Keratinocyte (primary cell): ENCODE measurements around the gene ZNF41. TPM values are rescaled to one million over a fixed set of nuclear protein-coding genes. Genes with fewer than 3 reads are reported as not detected.
A peak's percentile ranks its signal among the peaks of the same experiment; 100 is the strongest.

Source experiments
- DNase-seq: peaks from one replicate; pipeline ENCODE4 v3.0.0-alpha.2; 2011; ENCODE audit warnings: low read depth, missing footprints, low spot score
- FAIRE-seq: peaks from 2 replicates; lab custom pipeline; 2011; peaks lifted over from hg19 to GRCh38; lab: Jason Lieb, UNC
- H2AFZ ChIP-seq: 2 replicates; pipeline ENCODE4 v1.6.0; 2012; ENCODE audit warnings: low read length, control low read depth, inconsistent platforms; ENCODE audit not compliant: control insufficient read depth
- H3K27ac ChIP-seq: 2 replicates; pipeline ENCODE4 v1.5.1; 2011; ENCODE audit warnings: low read length; ENCODE audit not compliant: control insufficient read depth, insufficient read depth
- H3K27me3 ChIP-seq: 3 replicates; pipeline ENCODE4 v1.6.0; 2011; ENCODE audit warnings: low read length; ENCODE audit not compliant: control insufficient read depth, insufficient read depth; ENCODE audit errors: extremely low read depth
- H3K36me3 ChIP-seq, 2 experiments: 2 replicates in 1 of 2; 3 replicates in 1 of 2; pipeline ENCODE4 v1.5.1; 2011; ENCODE audit warnings: low read length in 2 of 2, mild to moderate bottlenecking in 1 of 2; ENCODE audit not compliant: control insufficient read depth in 2 of 2, insufficient read depth in 2 of 2; ENCODE audit errors: extremely low read depth in 1 of 2
- H3K4me1 ChIP-seq: 3 replicates; pipeline ENCODE4 v1.5.1; 2011; ENCODE audit warnings: low read length; ENCODE audit not compliant: control insufficient read depth, insufficient read depth; ENCODE audit errors: extremely low read depth
- H3K4me2 ChIP-seq: 3 replicates; pipeline ENCODE4 v1.6.0; 2011; ENCODE audit warnings: low read depth, low read length; ENCODE audit not compliant: control insufficient read depth, insufficient read depth; ENCODE audit errors: extremely low read depth
- H3K4me3 ChIP-seq, 3 experiments: fragments of 200-600 bp in 1 of 3; sonication (generic) in 1 of 3; 2 replicates in 2 of 3; 3 replicates in 1 of 3; pipeline ENCODE4 v1.5.1; 2011 to 2016; ENCODE audit warnings: low read length in 3 of 3, mild to moderate bottlenecking in 3 of 3, control low read depth in 2 of 3, inconsistent platforms in 1 of 3, low read depth in 1 of 3, mixed read lengths in 1 of 3, mixed run types in 1 of 3, moderate library complexity in 1 of 3; ENCODE audit not compliant: control insufficient read depth in 2 of 3, insufficient read depth in 2 of 3; ENCODE audit errors: extremely low read depth in 1 of 3
- H3K79me2 ChIP-seq: 2 replicates; pipeline ENCODE4 v1.6.0; 2012; ENCODE audit warnings: low read length; ENCODE audit not compliant: control insufficient read depth, insufficient read depth
- H3K9ac ChIP-seq: 3 replicates; pipeline ENCODE4 v1.6.0; 2011; ENCODE audit warnings: low read length; ENCODE audit not compliant: control insufficient read depth, insufficient read depth; ENCODE audit errors: extremely low read depth
- H3K9me1 ChIP-seq: 3 replicates; pipeline ENCODE4 v1.6.0; 2011; ENCODE audit warnings: low read length; ENCODE audit not compliant: control insufficient read depth, insufficient read depth; ENCODE audit errors: extremely low read depth
- H3K9me3 ChIP-seq: 2 replicates; pipeline ENCODE4 v1.5.1; 2012; ENCODE audit warnings: low read depth, low read length; ENCODE audit not compliant: control insufficient read depth
- H4K20me1 ChIP-seq: 3 replicates; pipeline ENCODE4 v1.6.0; 2011; ENCODE audit warnings: low read length; ENCODE audit not compliant: control insufficient read depth, insufficient read depth; ENCODE audit errors: extremely low read depth
- EZH2 ChIP-seq: IDR thresholded peaks from one replicate; pipeline ENCODE4 v1.6.1; 2012; ENCODE audit warnings: inconsistent platforms, mild to moderate bottlenecking, low read length, moderate library complexity
- dilution Hi-C: fragments of 300-500 bp; cut with MboI; formaldehyde crosslinking; loops from one replicate; pipeline ENCODE4 v1.7.0; 2020; ENCODE audit warnings: low sequenced_read_pairs; ENCODE audit not compliant: extremely low pct_ligation_motif_present
- polyA plus RNA-seq, 5 experiments: library from polyadenylated mRNA; depleted of rRNA in 3 of 5; stranded (reverse) in 3 of 5; stranded (forward) in 1 of 5; unstranded in 1 of 5; fragments of >200 nt; gene quantifications; 1 replicate in 1 of 5; 2 replicates in 3 of 5; 3 replicates in 1 of 5; pipeline versions ENCODE4 v1.2.1 to v1.2.3, GENCODE V29; 2011 to 2012; ENCODE audit warnings: missing spikeins in 2 of 5, low read depth in 1 of 5, low replicate concordance in 1 of 5
- TF ChIP-seq, protein P1 (sequence below), 3 experiments: IDR thresholded peaks in 1 of 3; conservative IDR thresholded peaks in 1 of 3; optimal IDR thresholded peaks in 1 of 3; 2 replicates in 2 of 3; 3 replicates in 1 of 3; pipeline versions ENCODE3 to v1.5.1; 2011; ENCODE audit warnings: low read length in 3 of 3, mild to moderate bottlenecking in 3 of 3, moderate library complexity in 2 of 3, control low read depth in 1 of 3, inconsistent platforms in 1 of 3; ENCODE audit not compliant: insufficient read depth in 2 of 3; ENCODE audit errors: extremely low read depth in 1 of 3

Gene ZNF41
- polyA plus RNA-seq, 1 donor (not counting 4 experiments of a cell fraction or from before 2014, with no cell fraction given), result 5.0 TPM

GRCh38 chrX:47523297-47523696 lies 40.3 kb upstream of the ZNF41 start:
- no peaks in the 10 kb centered on the region for H4K20me1 ChIP-seq
- FAIRE-seq (no peak), DNase-seq (no peak)
- H2AFZ ChIP-seq, result peak overlapping the region; percentile 80
- TF ChIP-seq EZH2, result no peak
- TF ChIP-seq, protein P1, sequence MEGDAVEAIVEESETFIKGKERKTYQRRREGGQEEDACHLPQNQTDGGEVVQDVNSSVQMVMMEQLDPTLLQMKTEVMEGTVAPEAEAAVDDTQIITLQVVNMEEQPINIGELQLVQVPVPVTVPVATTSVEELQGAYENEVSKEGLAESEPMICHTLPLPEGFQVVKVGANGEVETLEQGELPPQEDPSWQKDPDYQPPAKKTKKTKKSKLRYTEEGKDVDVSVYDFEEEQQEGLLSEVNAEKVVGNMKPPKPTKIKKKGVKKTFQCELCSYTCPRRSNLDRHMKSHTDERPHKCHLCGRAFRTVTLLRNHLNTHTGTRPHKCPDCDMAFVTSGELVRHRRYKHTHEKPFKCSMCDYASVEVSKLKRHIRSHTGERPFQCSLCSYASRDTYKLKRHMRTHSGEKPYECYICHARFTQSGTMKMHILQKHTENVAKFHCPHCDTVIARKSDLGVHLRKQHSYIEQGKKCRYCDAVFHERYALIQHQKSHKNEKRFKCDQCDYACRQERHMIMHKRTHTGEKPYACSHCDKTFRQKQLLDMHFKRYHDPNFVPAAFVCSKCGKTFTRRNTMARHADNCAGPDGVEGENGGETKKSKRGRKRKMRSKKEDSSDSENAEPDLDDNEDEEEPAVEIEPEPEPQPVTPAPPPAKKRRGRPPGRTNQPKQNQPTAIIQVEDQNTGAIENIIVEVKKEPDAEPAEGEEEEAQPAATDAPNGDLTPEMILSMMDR (optimal IDR thresholded peaks at IDR 0.05 in 1 of 3, IDR thresholded peaks at IDR 0.05 in 1 of 3, conservative IDR thresholded peaks at IDR 0.05 in 1 of 3; ENCODE audit: extremely low read depth in 1 of 3, insufficient read depth in 2 of 3, low read length in 3 of 3), result peak; percentile 42 to 90 (median 89)
- peaks cover 3% of the 10 kb centered on the region for H3K4me1 ChIP-seq
- H3K36me3 ChIP-seq, result no peaks in the 10 kb centered on the region
- H3K4me2 ChIP-seq, result peak overlapping the region; percentile 71
- no peak overlapping the region for H3K27ac ChIP-seq
- no peaks in the 10 kb centered on the region for H3K9me1 ChIP-seq
- dilution Hi-C loops, result no loop called here
- H3K79me2 ChIP-seq, result no peaks in the 10 kb centered on the region
- peak overlapping the region; percentile 33 to 52 (median 51) for H3K4me3 ChIP-seq
- H3K27me3 ChIP-seq, result no peaks in the 10 kb centered on the region
- H3K9me3 ChIP-seq, result no peaks in the 10 kb centered on the region
- H3K9ac ChIP-seq, result peak overlapping the region; percentile 33

DNA sequence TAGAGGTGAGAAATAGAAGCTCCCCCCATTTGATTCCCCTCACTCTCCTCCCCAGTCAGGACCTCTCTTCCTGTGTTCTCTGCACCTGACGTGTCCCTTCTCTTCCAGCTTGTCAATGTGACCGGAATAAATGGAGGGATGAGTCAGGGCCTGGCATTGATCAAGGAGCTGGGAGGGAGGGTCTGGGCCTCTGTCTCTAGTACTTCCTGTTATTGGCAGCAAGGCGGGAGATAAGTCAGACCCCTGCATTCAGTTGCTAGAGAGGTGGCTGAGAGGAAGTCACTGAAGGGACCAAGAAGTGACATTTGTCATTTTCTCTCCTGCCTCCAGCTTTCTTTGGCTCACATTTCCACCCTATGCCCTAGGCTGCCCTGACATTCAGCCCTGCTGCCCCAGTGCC lies 35.1 kb upstream of the ZNF41 start:
- no peaks in the 10 kb centered on the region for H3K36me3 ChIP-seq
- no peaks in the 10 kb centered on the region for H3K27me3 ChIP-seq
- TF ChIP-seq, protein P1 (optimal IDR thresholded peaks at IDR 0.05 in 1 of 3, IDR thresholded peaks at IDR 0.05 in 1 of 3, conservative IDR thresholded peaks at IDR 0.05 in 1 of 3; ENCODE audit: extremely low read depth in 1 of 3, insufficient read depth in 2 of 3, low read length in 3 of 3), result no peak
- TF ChIP-seq EZH2, result no peak
- dilution Hi-C loops, result no loop called here
- no peaks in the 10 kb centered on the region for H3K79me2 ChIP-seq
- no peak for DNase-seq
- H4K20me1 ChIP-seq, result no peaks in the 10 kb centered on the region
- H3K4me1 ChIP-seq, result peaks cover 19% of the 10 kb centered on the region
- H3K27ac ChIP-seq, result no peak overlapping the region
- H3K9ac ChIP-seq, result no peak overlapping the region
- H3K4me3 ChIP-seq, result no peak overlapping the region
- H2AFZ ChIP-seq, result no peak overlapping the region
- H3K4me2 ChIP-seq, result no peak overlapping the region
- H3K9me3 ChIP-seq, result no peaks in the 10 kb centered on the region
- FAIRE-seq, result no peak
- no peaks in the 10 kb centered on the region for H3K9me1 ChIP-seq
